WTC11 (cell line): ENCODE data around the gene RAB32. TPM values are rescaled to one million over a fixed set of nuclear protein-coding genes. Genes with fewer than 3 reads are reported as not detected.

ENCODE experiments used
- ATAC-seq: fragments of 200-7000 bp; cut with Tn5 transposase; 2 replicates; pipeline ENCODE4 v1.10.0; 2021; ENCODE audit warnings: mild to moderate bottlenecking, moderate library complexity
- CTCF ChIA-PET: fragments of 300-600 bp; sonication (Branson Sonifier 250); formaldehyde crosslinking; loops from one replicate; lab custom pipeline; 2021; ENCODE audit warnings: antibody characterized with exemption; lab: Charles Lee
- POLR2A ChIA-PET: fragments of 350-600 bp; sonication (Branson Sonifier 250); formaldehyde crosslinking; loops from one replicate; lab custom pipeline; 2021; ENCODE audit warnings: antibody characterized with exemption; lab: Charles Lee
- DNase-seq: peaks from one replicate; pipeline ENCODE4 v3.0.0; 2021; ENCODE audit warnings: low spot score
- H3K27ac Mint-ChIP-seq: 2 replicates; pipeline ENCODE4 v1.8.0; 2021; ENCODE audit warnings: mixed read lengths
- H3K27me3 Mint-ChIP-seq: 2 replicates; pipeline ENCODE4 v1.8.0; 2021; ENCODE audit warnings: low read depth, mild to moderate bottlenecking, moderate library complexity, mixed read lengths
- H3K36me3 Mint-ChIP-seq: 2 replicates; pipeline ENCODE4 v1.8.0; 2021; ENCODE audit warnings: mixed read lengths
- H3K4me1 Mint-ChIP-seq: 2 replicates; pipeline ENCODE4 v1.8.0; 2022; ENCODE audit warnings: mixed read lengths
- H3K4me3 Mint-ChIP-seq: 2 replicates; pipeline ENCODE4 v1.8.0; 2021; ENCODE audit warnings: mild to moderate bottlenecking, moderate library complexity, mixed read lengths
- H3K9me3 Mint-ChIP-seq: 2 replicates; pipeline ENCODE4 v1.8.0; 2021; ENCODE audit warnings: mixed read lengths
- AR ChIP-seq: fragments of 250-450 bp; sonication (Bioruptor Pico); IDR thresholded peaks from 2 replicates; pipeline ENCODE4 v1.9.0; 2021; ENCODE audit warnings: mild to moderate bottlenecking
- ARID4B ChIP-seq: sonication (generic); formaldehyde crosslinking; IDR thresholded peaks from 2 replicates; pipeline ENCODE4 v1.8.0; 2023; ENCODE audit warnings: missing genetic modification reagents, mild to moderate bottlenecking, borderline replicate concordance
- CREB1 ChIP-seq: sonication (generic); formaldehyde crosslinking; IDR thresholded peaks from 2 replicates; pipeline ENCODE4 v1.8.0; 2023; ENCODE audit warnings: mild to moderate bottlenecking, missing genetic modification reagents
- E2F1 ChIP-seq: sonication (generic); formaldehyde crosslinking; IDR thresholded peaks from 2 replicates; pipeline ENCODE4 v1.8.0; 2022; ENCODE audit warnings: mild to moderate bottlenecking, missing genetic modification reagents
- E2F4 ChIP-seq: sonication (generic); formaldehyde crosslinking; IDR thresholded peaks from 2 replicates; pipeline ENCODE4 v1.8.1; 2022; ENCODE audit warnings: low read depth, mild to moderate bottlenecking, moderate library complexity, missing genetic modification reagents, borderline replicate concordance
- ELF4 ChIP-seq: sonication (generic); formaldehyde crosslinking; IDR thresholded peaks from 2 replicates; pipeline ENCODE4 v1.8.1; 2022; ENCODE audit warnings: low read depth, mild to moderate bottlenecking, moderate library complexity, missing genetic modification reagents
- JUN ChIP-seq: sonication (generic); formaldehyde crosslinking; IDR thresholded peaks from 2 replicates; pipeline ENCODE4 v1.8.0; 2023; ENCODE audit warnings: mild to moderate bottlenecking, missing genetic modification reagents
- MXD4 ChIP-seq: fragments of 250-450 bp; sonication (Bioruptor Pico); IDR thresholded peaks from 2 replicates; pipeline ENCODE4 v1.8.0; 2021; ENCODE audit warnings: mild to moderate bottlenecking, moderate library complexity, borderline replicate concordance
- ZBTB21 ChIP-seq: sonication (generic); formaldehyde crosslinking; IDR thresholded peaks from 2 replicates; pipeline ENCODE4 v1.8.1; 2023; ENCODE audit warnings: mild to moderate bottlenecking, missing genetic modification reagents, borderline replicate concordance
- ZBTB43 ChIP-seq: sonication (generic); formaldehyde crosslinking; IDR thresholded peaks from 2 replicates; pipeline ENCODE4 v1.8.1; 2023; ENCODE audit warnings: mild to moderate bottlenecking, missing genetic modification reagents
- total RNA-seq: library from RNA; stranded (reverse); gene quantifications from 3 replicates; pipeline ENCODE4 v1.2.3, GENCODE V29; 2021
- TF ChIP-seq, protein P1 (sequence below): sonication (generic); formaldehyde crosslinking; IDR thresholded peaks from 2 replicates; pipeline ENCODE4 v1.8.0; 2023; ENCODE audit warnings: missing genetic modification reagents
- TF ChIP-seq, protein P2 (sequence below): fragments of 250-450 bp; sonication (Bioruptor Pico); IDR thresholded peaks from 2 replicates; pipeline ENCODE4 v2.1.2; 2022; ENCODE audit warnings: mild to moderate bottlenecking, moderate library complexity
- TF ChIP-seq, protein P3 (sequence below): sonication (generic); formaldehyde crosslinking; IDR thresholded peaks from 2 replicates; pipeline ENCODE4 v1.8.0; 2022; ENCODE audit warnings: mild to moderate bottlenecking, missing genetic modification reagents
- TF ChIP-seq, protein P4 (sequence below): fragments of 250-450 bp; sonication (Bioruptor Pico); conservative IDR thresholded peaks from 2 replicates; pipeline ENCODE4 v1.9.0; 2021; ENCODE audit warnings: mild to moderate bottlenecking

Gene RAB32
- total RNA-seq, 1 experiment from 2014 or later: 3.9 TPM

DNA sequence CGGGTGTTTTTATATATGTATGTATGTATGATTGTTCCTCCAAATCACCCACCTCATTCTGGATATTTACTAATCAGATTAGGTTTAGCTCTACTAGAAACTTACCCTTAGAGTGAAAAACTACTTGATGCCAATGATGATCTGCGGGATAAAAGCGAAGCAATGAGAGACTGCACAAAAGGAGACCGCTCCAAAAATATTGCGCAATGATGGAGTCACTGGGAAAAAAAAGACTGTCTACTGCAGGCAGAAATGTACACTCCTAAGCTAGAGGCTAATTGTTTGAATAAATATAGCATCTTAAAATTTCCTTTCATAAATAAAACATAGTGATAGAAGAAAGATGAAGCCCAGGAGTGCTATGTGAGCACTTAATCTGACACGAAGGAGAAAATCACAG lies 7.3 kb downstream of the RAB32 start:
- Mint-ChIP-seq H3K36me3 (peaks cover 7% of the 10 kb centered on the region), H3K27ac (no peak overlapping the region), H3K4me1 (no peaks in the 10 kb centered on the region), H3K27me3 (no peaks in the 10 kb centered on the region), H3K4me3 (no peak overlapping the region), H3K9me3 (no peaks in the 10 kb centered on the region)
- TF ChIP-seq ARID4B: no peak
- TF ChIP-seq AR: no peak
- TF ChIP-seq, protein P1, sequence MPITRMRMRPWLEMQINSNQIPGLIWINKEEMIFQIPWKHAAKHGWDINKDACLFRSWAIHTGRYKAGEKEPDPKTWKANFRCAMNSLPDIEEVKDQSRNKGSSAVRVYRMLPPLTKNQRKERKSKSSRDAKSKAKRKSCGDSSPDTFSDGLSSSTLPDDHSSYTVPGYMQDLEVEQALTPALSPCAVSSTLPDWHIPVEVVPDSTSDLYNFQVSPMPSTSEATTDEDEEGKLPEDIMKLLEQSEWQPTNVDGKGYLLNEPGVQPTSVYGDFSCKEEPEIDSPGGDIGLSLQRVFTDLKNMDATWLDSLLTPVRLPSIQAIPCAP (CRISPR knock-in tag): no peak
- TF ChIP-seq ZBTB21: no peak
- no peak for TF ChIP-seq ELF4 (CRISPR knock-in tag)
- POLR2A ChIA-PET: no interaction called here
- CTCF ChIA-PET: no interaction called here
- no peak for ATAC-seq
- no peak for DNase-seq

DNA sequence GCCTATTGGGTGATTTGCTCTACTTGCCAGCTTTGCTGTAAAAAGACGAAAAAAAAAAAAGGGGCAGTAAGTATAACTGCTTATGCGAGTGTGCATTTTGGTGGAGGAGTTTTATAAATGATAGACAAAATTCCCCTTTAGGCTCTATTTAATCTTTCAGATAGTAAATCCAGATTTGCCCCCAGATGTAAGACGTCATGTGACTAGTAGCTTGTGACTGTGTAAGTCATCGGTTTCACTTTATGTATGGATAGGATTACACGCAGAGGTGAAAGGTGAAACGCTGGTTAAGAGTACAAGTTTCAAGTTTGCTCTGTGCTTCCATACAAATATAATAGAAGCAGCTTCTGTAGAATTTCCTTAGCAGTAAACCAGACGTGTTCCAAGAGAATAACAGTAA lies 7.9 kb downstream of the RAB32 start:
- ATAC-seq (no peak), DNase-seq (no peak)
- H3K4me3 Mint-ChIP-seq: no peak overlapping the region
- peaks cover 7% of the 10 kb centered on the region for H3K36me3 Mint-ChIP-seq
- ChIA-PET CTCF (no interaction called here), POLR2A (no interaction called here)
- H3K27ac Mint-ChIP-seq: no peak overlapping the region
- no peaks in the 10 kb centered on the region for H3K4me1 Mint-ChIP-seq
- no peaks in the 10 kb centered on the region for H3K27me3 Mint-ChIP-seq
- H3K9me3 Mint-ChIP-seq: no peaks in the 10 kb centered on the region
- no peak for TF ChIP-seq ZBTB43 (CRISPR knock-in tag)
- TF ChIP-seq, protein P2, sequence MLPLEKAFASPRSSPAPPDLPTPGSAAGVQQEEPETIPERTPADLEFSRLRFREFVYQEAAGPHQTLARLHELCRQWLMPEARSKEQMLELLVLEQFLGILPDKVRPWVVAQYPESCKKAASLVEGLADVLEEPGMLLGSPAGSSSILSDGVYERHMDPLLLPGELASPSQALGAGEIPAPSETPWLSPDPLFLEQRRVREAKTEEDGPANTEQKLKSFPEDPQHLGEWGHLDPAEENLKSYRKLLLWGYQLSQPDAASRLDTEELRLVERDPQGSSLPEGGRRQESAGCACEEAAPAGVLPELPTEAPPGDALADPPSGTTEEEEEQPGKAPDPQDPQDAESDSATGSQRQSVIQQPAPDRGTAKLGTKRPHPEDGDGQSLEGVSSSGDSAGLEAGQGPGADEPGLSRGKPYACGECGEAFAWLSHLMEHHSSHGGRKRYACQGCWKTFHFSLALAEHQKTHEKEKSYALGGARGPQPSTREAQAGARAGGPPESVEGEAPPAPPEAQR (CRISPR knock-in tag): no peak
- TF ChIP-seq MXD4 (CRISPR knock-in tag): no peak
- no peak for TF ChIP-seq E2F4 (CRISPR knock-in tag)
- no peak for TF ChIP-seq E2F1
- TF ChIP-seq JUN (CRISPR knock-in tag): no peak
- TF ChIP-seq, protein P3, sequence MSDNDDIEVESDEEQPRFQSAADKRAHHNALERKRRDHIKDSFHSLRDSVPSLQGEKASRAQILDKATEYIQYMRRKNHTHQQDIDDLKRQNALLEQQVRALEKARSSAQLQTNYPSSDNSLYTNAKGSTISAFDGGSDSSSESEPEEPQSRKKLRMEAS (CRISPR knock-in tag): no peak
- TF ChIP-seq, protein P4, sequence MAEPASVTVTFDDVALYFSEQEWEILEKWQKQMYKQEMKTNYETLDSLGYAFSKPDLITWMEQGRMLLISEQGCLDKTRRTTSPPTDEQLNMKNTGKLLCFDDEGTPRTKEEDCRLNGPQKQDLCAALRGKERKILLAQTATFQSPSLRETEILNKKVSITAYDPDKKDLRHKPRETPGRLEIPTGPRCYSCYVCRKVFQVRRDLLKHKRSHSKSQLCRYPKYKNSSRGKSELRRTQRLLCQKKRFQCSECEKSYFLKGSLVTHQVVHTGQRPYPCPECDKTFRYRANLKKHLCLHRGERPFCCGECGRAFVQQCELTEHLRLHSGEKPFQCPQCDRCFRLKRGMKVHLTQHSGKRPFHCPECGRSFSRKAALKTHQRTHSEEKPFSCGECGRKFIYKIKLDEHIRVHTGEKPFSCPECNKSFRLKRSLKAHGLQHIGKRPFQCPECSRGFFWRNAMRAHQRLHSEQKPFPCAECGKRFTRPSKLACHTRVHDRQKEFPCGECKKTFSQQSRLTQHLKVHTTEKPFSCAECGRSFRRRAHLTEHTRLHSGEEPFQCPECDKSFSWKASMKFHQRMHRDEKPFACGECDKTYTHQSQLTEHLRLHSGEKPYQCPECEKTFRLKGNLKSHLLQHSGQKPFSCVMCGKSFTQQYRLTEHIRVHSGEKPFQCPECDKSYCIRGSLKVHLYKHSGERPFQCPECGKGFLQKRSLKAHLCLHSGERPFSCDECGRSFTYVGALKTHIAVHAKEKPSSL (CRISPR knock-in tag): no peak
- TF ChIP-seq CREB1 (CRISPR knock-in tag): no peak
